RWPE2 (cell line): ENCODE measurements around the gene ULK3.

ENCODE experiments used
- ATAC-seq: fragments of 200-7000 bp; cut with Tn5 transposase; 3 replicates; pipeline ENCODE4 v1.9.1; 2021; ENCODE audit warnings: low read depth
- DNase-seq: peaks from one replicate; pipeline ENCODE4 v3.0.0-alpha.2; 2020; ENCODE audit warnings: low spot score
- H3K27ac ChIP-seq: fragments of 450-650 bp; 2 replicates; pipeline ENCODE4 v1.5.1; 2017; ENCODE audit warnings: mild to moderate bottlenecking; ENCODE audit not compliant: poor library complexity, severe bottlenecking
- H3K27me3 ChIP-seq: fragments of 250-450 bp; sonication (Bioruptor Pico); 2 replicates; pipeline ENCODE4 v1.5.1; 2021; ENCODE audit warnings: mild to moderate bottlenecking, moderate library complexity; ENCODE audit not compliant: insufficient read depth, poor library complexity, severe bottlenecking
- H3K36me3 ChIP-seq: fragments of 250-450 bp; sonication (Bioruptor Pico); 2 replicates; pipeline ENCODE4 v1.5.1; 2020; ENCODE audit warnings: low read depth, mild to moderate bottlenecking, moderate library complexity
- H3K4me1 ChIP-seq: fragments of 250-450 bp; sonication (Bioruptor Pico); 2 replicates; pipeline ENCODE4 v1.5.1; 2021; ENCODE audit warnings: mild to moderate bottlenecking, moderate library complexity; ENCODE audit not compliant: insufficient read depth, poor library complexity, severe bottlenecking
- H3K4me3 ChIP-seq: fragments of 250-450 bp; sonication (Bioruptor Pico); 2 replicates; pipeline ENCODE4 v1.5.1; 2021; ENCODE audit warnings: mild to moderate bottlenecking, moderate library complexity; ENCODE audit not compliant: severe bottlenecking
- H3K9me3 ChIP-seq: fragments of 250-450 bp; sonication (Bioruptor Pico); 2 replicates; pipeline ENCODE4 v1.5.1; 2021; ENCODE audit warnings: mild to moderate bottlenecking, moderate library complexity; ENCODE audit not compliant: severe bottlenecking
- CTCF ChIP-seq: fragments of 450-650 bp; IDR thresholded peaks from one replicate; pipeline ENCODE4 v1.5.1; 2017; ENCODE audit warnings: mild to moderate bottlenecking, moderate library complexity; ENCODE audit not compliant: poor library complexity, severe bottlenecking

The ULK3 gene

GRCh38 chr15:74832826-74833225, 10.1 kb downstream of the ULK3 start:
- Histone ChIP-seq H3K27ac (no peak overlapping the region), H3K9me3 (no peaks in the 10 kb centered on the region), H3K27me3 (peaks cover 13% of the 10 kb centered on the region), H3K4me3 (no peak overlapping the region), H3K36me3 (no peaks in the 10 kb centered on the region), H3K4me1 (no peaks in the 10 kb centered on the region)
- DNase-seq = no peak
- no peak for ATAC-seq
- TF ChIP-seq CTCF = no peak

- TF ChIP-seq CTCF = no peak
- DNase-seq (no peak), ATAC-seq (no peak)
- Histone ChIP-seq H3K36me3 (no peaks in the 10 kb centered on the region), H3K4me1 (no peaks in the 10 kb centered on the region), H3K27me3 (peaks cover 22% of the 10 kb centered on the region), H3K9me3 (no peaks in the 10 kb centered on the region), H3K27ac (no peak overlapping the region), H3K4me3 (no peak overlapping the region)
Observed at GRCh38 chr15:74831813-74832495, 11.0 kb downstream of the ULK3 start.

DNA sequence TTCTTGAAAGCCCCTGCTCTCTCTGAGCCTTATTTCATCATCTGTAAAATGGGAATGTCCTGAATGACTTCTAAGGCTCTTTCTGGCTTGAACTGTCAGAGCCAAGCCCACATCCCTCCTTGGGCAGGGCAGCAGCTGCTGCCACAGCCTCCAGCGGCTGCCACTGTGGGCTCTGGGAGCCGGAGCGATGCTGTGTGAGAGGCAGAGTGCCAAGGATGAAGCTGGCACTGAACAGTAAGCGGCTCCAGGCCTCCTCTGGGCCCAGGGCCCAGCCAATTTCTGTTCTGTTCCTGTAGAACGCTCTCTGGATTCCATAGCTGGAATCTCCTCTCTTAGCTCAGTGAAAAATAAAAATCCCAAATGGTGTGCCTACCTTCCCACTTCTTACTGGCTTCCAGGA, 12.1 kb downstream of the ULK3 start:
- peaks cover 27% of the 10 kb centered on the region for H3K27me3 ChIP-seq
- no peak overlapping the region for H3K4me3 ChIP-seq
- H3K27ac ChIP-seq = no peak overlapping the region

GRCh38 chr15:74829991-74830390, 13.0 kb downstream of the ULK3 start:
- Histone ChIP-seq H3K4me3 (no peak overlapping the region), H3K4me1 (no peaks in the 10 kb centered on the region)

More for the DNA sequence above, 12.1 kb downstream of the ULK3 start:
- Histone ChIP-seq H3K36me3 (no peaks in the 10 kb centered on the region), H3K9me3 (no peaks in the 10 kb centered on the region), H3K4me1 (no peaks in the 10 kb centered on the region)
- ATAC-seq (no peak), DNase-seq (no peak)
- TF ChIP-seq CTCF = no peak

More at GRCh38 chr15:74829991-74830390, 13.0 kb downstream of the ULK3 start:
- TF ChIP-seq CTCF = no peak
- peaks cover 27% of the 10 kb centered on the region for H3K27me3 ChIP-seq
- DNase-seq (no peak), ATAC-seq (no peak)
- H3K36me3 ChIP-seq = no peaks in the 10 kb centered on the region
- no peaks in the 10 kb centered on the region for H3K9me3 ChIP-seq
- no peak overlapping the region for H3K27ac ChIP-seq
